Measurements from ENCODE around the gene B3GNT4.
A peak's percentile ranks its signal among the peaks of the same experiment; 100 is the strongest.
"Not testable (repeated sequence)": the region's sequence is repeated elsewhere in the genome, so short reads cannot be mapped to it uniquely, and the experiment has no call there.

Gene B3GNT4

GRCh38 chr12:122225683-122226365, 22.3 kb downstream of the B3GNT4 start, which contains the start of gene DIABLO:
Gene DIABLO (minus strand): TSS chr12:122226052. CDS start chr12:122226014, 38 bp downstream.
- DNase-seq = peak; percentile 99 to 100

GRCh38 chr12:122226366-122227125, 23.0 kb downstream of the B3GNT4 start:
- DNase-seq = no peak

- no peak for DNase-seq
Observed at GRCh38 chr12:122227341-122227740, 23.8 kb downstream of the B3GNT4 start.

DNA sequence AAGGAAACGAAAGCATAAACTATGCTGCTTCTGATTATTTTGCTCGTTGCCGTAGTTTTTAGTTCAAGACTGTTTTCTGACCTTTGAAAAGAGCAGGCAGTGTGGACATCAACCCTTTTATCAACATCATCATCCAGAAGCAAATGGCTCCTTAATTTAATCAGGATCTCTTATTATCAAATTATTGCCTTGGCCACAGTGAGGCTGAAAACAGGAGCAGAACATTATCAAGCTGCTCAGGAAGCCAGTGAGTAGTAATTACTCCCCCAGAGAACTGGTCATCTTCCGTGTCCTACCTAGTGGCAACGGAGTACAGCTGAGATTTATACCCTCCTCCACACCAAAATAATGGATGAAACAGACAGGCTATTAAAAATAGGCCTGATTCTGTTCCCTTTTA, 24.6 kb downstream of the B3GNT4 start:
- no peak for DNase-seq

DNA sequence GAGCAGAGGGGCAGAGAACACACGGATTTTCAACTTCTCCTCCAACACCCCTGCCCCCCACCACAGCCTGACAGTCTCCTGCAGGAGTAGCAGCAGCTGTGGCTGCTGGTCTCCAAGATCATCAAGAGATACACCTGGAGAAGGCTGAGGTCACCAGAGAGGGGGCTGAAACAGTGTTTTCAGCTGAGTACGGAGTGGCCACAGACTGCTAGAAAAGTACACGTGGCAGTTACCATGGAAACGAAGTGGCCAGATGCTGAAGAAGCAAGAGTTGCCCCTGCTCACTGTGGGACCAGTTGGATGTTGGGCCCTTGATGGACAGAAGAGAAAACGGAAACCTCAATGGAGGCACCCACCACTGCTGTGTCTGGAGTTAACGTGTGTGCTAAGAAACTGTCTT, 27.3 kb downstream of the B3GNT4 start:
- no peak for DNase-seq

DNA sequence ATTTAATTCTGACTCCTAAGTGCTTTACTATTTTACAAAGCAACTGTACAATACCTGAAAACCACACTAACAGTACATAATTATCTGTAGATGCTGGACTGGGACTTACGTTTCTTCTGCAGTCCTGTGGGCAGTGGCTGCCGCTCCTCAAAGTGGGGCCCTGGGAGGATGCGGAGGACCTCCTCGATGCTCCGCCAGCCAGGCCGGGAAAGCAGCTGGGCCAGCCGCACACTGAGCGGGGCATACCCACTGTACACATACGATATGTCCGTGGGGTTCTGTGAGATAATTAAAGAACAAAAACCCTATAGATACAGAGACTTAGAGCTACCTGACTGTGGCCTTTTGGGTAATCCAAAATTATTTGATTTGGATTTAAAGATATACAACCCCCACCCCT, 29.2 kb downstream of the B3GNT4 start:
- no peak for DNase-seq

DNA sequence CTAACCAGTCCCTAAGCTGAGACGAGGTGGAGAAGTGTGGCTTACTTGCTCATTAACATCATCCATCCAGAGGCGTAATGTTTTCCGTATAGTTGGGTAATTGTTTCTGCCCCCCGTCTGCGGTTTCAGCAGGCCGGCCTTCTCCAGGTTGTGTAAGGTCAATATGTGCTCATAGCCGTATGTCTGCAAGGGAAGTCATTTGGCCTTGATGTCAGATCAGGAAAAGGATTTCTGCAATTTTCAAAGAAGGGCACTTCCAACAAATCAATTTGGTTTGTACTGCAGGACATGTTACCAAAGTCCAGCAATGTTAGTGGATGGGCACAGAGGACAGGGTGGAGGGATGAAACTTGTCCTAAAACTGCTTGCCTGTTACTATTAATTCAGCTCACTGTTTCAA, 32.2 kb downstream of the B3GNT4 start:
- DNase-seq = no peak

GRCh38 chr12:122238861-122239260, 35.4 kb downstream of the B3GNT4 start:
- DNase-seq = no peak

DNA sequence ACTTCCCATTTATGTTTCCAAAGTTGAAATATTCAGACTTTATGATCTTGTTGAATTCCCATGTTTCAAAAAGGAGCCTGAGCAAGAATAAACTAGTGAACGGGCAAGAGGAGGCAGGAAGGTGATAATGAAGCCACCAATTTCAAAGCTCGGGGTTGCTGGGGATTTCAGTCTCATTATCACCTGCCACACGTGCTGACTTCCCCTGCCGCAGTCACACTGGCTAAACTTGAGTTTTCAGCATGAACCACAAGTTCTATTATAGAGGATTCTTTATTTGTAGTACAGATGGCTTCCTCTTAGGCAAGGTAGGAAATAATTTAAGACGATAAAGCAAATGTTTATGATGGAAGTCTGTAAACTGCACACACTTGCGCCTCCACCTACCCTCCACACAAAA, 40.5 kb downstream of the B3GNT4 start:
- DNase-seq = no peak

DNA sequence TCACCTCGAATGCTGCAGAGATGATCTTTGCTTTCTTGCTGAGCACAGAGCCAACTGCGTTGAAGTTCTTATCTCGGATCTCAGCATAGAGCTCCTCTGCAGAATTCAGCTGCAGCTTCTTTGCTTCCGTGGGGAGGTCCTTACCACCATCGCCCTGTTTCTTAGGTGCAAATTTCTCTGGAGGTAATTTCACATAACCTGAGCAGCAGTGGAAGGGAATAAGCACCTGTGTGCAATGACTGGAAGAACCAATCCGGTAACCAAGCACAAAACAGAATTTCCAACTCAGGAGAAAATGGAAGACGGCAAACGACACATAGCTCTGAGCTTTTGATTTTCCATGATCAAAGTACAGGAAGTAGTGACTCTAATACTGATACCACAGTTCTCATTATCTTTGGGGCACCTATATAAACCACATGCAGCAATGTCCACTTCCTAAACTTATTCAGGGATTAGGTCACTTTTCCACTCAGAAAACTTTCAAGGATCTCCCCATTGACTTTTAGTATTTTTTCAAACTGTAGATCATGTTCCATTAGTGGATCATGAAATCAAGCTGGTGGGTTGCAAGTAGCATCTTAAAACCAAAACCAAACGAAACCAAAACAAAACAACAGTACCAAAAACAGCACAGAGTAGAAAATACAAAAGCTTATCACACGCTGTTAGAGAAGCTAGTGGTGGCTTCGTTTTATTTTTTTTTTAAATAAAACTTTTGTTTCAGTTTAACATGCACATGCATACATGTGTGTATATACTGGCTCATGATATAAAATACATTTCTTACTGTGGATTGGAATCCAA, 41.3 kb downstream of the B3GNT4 start:
- no peak for DNase-seq

DNA sequence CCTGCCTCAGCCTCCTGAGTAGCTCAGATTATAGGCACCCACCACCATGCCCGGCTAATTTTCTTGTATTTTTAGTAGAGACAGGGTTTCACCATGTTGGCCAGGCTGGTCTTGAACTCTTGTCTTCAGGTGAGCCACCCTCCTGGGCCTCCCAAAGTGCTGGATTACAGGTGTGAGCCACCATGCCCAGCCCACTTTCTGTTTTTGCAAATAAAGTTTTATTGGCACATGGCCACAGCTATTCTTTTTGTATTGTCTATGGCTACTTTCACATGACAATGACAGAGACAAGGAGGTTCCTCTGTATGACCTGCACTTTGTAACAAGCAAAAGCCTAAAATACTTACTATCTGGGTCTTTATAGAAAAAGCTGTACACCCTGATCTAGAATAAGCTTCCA, 42.0 kb downstream of the B3GNT4 start:
- no peak for DNase-seq

GRCh38 chr12:122250047-122250446, 46.5 kb downstream of the B3GNT4 start:
- DNase-seq = no peak

DNA sequence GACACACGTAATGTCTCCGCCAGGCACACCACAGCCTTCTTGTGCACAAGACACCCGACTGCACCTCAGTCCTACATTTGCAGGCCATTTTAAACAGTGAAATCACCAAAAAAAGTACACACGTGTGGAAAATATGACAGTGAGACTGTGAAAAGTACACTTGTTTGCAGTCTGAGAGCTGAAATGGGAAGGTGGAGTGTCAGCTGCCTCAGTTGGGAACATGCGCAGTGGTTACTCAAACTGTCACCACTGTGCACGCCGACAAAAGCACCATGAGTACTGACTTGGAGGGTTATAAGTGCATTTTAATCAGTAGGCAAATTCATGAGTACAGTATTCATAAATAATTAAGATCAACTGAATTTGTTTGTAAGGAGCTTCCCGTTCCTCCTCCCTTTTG, 47.0 kb downstream of the B3GNT4 start:
- DNase-seq = no peak

DNA sequence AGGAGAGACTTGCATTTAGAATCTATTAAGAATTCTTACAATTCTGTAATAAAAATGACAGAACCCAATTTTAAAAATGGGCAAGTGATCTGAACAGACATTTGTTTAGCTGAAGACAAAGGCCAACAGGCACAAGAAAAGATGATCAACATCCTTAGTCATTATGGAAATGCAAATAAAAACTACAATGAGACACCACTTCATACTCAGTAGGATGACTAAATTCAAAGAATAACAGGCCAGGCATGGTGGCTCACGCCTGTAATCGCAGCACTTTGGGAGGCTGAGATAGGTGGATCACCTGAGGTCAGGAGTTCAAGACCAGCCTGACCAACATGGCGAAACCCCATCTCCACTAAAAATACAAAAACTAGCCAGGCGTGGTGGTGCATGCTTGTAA, 55.0 kb downstream of the B3GNT4 start:
- DNase-seq = not testable (repeated sequence)
